ENCODE results near the gene LMBR1L.
A peak's percentile ranks its signal among the peaks of the same experiment; 100 is the strongest.

Gene LMBR1L

DNA sequence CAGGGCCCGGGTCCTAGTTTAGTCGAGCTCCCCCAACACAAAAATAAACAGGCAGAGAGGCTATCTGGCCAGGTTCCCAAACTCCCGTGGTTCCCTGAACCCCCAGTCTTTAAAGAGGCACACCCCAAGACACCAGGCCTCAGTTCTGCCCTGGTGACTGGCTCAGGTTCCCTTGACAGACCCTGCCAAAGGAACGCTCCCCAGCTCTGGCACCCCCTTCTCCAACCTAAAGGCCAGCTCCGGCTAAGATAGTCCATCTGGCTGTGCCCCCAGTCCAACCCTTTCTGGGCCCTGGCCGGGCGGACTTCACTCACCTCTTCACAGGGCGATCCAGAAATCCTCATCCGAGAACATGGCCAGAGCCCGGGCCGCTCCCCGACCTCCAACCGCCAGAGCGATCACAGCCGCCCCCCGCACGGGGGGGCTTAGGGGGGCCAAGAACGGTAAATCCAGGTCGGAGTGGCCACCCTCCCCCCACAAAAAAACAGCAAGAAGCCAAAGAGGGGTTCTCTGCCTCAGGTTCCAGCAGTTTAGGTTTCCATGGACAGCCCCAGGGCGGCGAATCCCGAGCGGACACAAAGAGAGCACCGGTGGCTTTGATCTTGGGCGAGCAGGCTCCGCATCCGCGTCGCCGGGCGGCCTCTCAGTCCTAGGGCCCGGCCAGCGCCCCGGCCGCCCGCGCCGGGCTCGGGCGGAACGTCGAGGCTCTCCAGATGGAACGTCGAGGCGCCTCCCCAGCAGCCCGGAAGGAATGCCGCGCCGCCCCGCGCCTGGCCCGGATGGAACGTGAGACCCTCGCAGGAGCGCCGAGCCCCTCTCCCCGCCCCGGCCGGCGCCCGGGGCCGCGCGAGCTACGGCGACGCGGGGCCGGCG, 51.1 kb downstream of the LMBR1L start:
- Mint-ChIP-seq H3K27me3 (no peaks in the 10 kb centered on the region), H3K36me3 (peaks cover 14 to 24% of the 10 kb centered on the region in 2 donors), H3K4me3 (peak overlapping the region; percentile 93 to 97), H3K27ac (peak overlapping the region; percentile 96), H3K4me1 (peaks cover 45 to 66% of the 10 kb centered on the region in 2 donors), H3K9me3 (no peaks in the 10 kb centered on the region)
- DNase-seq: no peak
- peak; percentile 15 to 17 for ATAC-seq (replicated peaks)

- Mint-ChIP-seq H3K9me3 (no peaks in the 10 kb centered on the region), H3K4me3 (peak overlapping the region; percentile 93 to 97), H3K4me1 (peaks cover 43 to 66% of the 10 kb centered on the region in 2 donors), H3K27ac (peak overlapping the region; percentile 96), H3K36me3 (peaks cover 17 to 26% of the 10 kb centered on the region in 2 donors), H3K27me3 (no peaks in the 10 kb centered on the region)
- ATAC-seq (replicated peaks) (no peak), DNase-seq (no peak)
These were observed 51.7 kb downstream of the LMBR1L start for GRCh38 chr12:49059045-49059298.

DNA sequence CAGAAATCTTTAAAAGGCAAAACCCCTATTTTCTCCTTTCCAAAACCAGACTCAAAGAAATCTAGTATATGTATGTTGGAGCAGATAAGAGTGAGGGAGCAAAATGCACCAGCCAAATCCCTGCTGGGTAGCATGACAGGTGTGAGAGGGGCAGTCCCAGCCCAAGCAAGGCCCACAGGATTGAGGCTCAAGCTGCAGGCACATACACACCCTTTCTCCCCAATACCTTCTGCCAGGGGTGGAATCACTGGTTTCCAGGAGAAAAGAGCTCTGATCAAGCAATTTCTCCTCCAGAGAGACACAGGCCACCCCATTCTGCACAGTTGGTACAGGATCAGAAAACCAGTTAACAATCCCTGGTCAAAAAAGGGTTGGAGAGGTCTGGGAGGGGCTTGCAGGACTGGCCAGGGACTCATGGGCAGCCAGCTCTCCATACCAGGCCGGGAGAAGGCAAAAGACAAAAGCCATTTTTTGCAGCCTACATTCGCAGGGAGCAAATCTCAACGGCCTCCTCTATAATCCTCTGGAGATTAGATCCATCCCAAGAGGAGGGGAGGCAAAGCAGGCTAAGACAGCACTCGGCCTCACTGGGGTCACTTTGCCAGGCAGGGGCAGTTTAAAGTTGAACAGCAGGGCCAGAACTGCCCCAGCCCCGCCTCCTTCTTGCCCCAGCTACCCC, 52.1 kb downstream of the LMBR1L start:
- Mint-ChIP-seq H3K9me3 (no peaks in the 10 kb centered on the region), H3K4me1 (peaks cover 41 to 62% of the 10 kb centered on the region in 2 donors), H3K27me3 (no peaks in the 10 kb centered on the region), H3K27ac (peak overlapping the region; percentile 96), H3K4me3 (peak overlapping the region; percentile 93 to 97), H3K36me3 (peaks cover 18 to 26% of the 10 kb centered on the region in 2 donors)
- no peak for ATAC-seq (replicated peaks)
- DNase-seq: no peak

- no peaks in the 10 kb centered on the region for H3K9me3 Mint-ChIP-seq
- peak overlapping the region; percentile 47 for H3K27ac Mint-ChIP-seq
- H3K36me3 Mint-ChIP-seq: peaks cover 19 to 30% of the 10 kb centered on the region in 2 donors
- DNase-seq (no peak), ATAC-seq (replicated peaks) (no peak)
- H3K4me1 Mint-ChIP-seq: peaks cover 44 to 60% of the 10 kb centered on the region in 2 donors
- no peaks in the 10 kb centered on the region for H3K27me3 Mint-ChIP-seq
- H3K4me3 Mint-ChIP-seq: peak overlapping the region; percentile 93 to 97
These were observed 52.8 kb downstream of the LMBR1L start for GRCh38 chr12:49057888-49058287.

- peak overlapping the region; percentile 93 to 97 for H3K4me3 Mint-ChIP-seq
- peak; percentile 79 to 84 for ATAC-seq (replicated peaks)
- H3K27ac Mint-ChIP-seq: peak overlapping the region; percentile 63
- no peaks in the 10 kb centered on the region for H3K27me3 Mint-ChIP-seq
- H3K9me3 Mint-ChIP-seq: no peaks in the 10 kb centered on the region
- H3K4me1 Mint-ChIP-seq: peaks cover 47 to 69% of the 10 kb centered on the region in 2 donors
- H3K36me3 Mint-ChIP-seq: peaks cover 35 to 46% of the 10 kb centered on the region in 2 donors
- peak; percentile 43 for DNase-seq
These were observed 54.5 kb downstream of the LMBR1L start for GRCh38 chr12:49055978-49056754.

DNA sequence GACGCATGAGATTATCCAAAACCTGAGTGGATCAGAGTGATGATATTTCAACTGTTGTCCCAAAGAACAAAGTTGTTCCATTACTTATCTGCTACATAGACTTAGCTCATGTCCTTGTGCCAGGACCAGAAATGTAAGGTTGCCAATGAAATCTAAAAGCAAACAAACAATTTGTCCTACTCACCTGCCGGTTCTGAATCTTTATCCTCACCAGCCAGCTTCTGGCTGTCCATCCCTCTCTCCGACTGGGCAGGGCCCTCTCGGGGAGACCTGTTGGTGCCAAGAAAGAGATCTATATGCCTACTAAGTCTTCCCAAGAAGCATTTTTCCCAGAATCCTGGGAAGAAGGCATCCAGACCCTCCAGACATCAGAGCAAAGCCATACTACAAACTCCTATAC, 55.6 kb downstream of the LMBR1L start:
- ATAC-seq (replicated peaks) (no peak), DNase-seq (no peak)
- H3K27me3 Mint-ChIP-seq: no peaks in the 10 kb centered on the region
- peaks cover 44 to 55% of the 10 kb centered on the region in 2 donors for H3K36me3 Mint-ChIP-seq
- H3K27ac Mint-ChIP-seq: no peak overlapping the region
- H3K9me3 Mint-ChIP-seq: no peaks in the 10 kb centered on the region
- peak overlapping the region in 1 of 2 donors; percentile 97 for H3K4me3 Mint-ChIP-seq
- peaks cover 50 to 72% of the 10 kb centered on the region in 2 donors for H3K4me1 Mint-ChIP-seq

DNA sequence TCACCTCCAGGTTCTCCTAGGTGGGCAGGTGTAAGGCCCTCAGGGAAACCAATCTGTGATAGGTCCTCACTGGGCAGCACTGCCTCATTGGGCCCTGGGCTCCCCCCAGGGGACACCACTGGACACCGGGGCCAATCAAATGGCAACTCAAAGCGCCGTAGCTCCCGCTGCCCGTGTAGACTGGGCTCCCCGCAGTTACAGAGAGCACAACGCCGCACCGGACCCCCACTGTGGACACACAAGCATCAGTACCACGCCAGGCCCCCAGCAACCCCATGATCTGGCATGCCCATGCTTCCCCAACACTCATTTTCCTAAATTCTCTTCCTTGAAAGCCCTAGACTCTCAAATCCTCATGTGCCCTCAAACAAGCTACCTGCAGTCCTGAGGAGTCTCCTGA, 56.1 kb downstream of the LMBR1L start:
- DNase-seq: no peak
- no peaks in the 10 kb centered on the region for H3K9me3 Mint-ChIP-seq
- H3K36me3 Mint-ChIP-seq: peaks cover 48 to 61% of the 10 kb centered on the region in 2 donors
- H3K4me3 Mint-ChIP-seq: no peak overlapping the region
- peaks cover 50 to 73% of the 10 kb centered on the region in 2 donors for H3K4me1 Mint-ChIP-seq
- no peak for ATAC-seq (replicated peaks)
- no peak overlapping the region for H3K27ac Mint-ChIP-seq
- H3K27me3 Mint-ChIP-seq: no peaks in the 10 kb centered on the region

DNA sequence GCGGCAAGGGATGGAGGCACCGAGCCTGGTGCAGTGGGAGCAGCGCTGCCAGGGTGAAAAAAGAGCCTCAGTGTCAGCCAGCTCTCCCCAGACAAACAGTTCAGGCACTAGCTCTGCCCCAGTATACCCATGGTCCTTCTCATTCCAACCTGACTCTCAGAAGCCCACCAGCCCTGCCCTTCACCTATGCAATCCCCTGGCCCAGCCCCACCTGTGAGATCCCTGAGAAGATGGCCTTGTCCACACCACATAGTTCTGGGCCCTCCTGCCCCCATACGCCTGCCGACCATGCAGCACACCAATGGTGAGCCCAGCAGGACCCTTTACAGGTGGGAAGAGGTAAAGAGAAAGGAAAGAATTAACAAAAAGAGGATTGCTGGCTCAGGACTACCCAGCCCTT, 56.6 kb downstream of the LMBR1L start:
- Mint-ChIP-seq H3K4me1 (peaks cover 49 to 69% of the 10 kb centered on the region in 2 donors), H3K4me3 (no peak overlapping the region), H3K36me3 (peaks cover 48 to 64% of the 10 kb centered on the region in 2 donors), H3K27me3 (no peaks in the 10 kb centered on the region), H3K9me3 (no peaks in the 10 kb centered on the region), H3K27ac (no peak overlapping the region)
- ATAC-seq (replicated peaks) (no peak), DNase-seq (no peak)

DNA sequence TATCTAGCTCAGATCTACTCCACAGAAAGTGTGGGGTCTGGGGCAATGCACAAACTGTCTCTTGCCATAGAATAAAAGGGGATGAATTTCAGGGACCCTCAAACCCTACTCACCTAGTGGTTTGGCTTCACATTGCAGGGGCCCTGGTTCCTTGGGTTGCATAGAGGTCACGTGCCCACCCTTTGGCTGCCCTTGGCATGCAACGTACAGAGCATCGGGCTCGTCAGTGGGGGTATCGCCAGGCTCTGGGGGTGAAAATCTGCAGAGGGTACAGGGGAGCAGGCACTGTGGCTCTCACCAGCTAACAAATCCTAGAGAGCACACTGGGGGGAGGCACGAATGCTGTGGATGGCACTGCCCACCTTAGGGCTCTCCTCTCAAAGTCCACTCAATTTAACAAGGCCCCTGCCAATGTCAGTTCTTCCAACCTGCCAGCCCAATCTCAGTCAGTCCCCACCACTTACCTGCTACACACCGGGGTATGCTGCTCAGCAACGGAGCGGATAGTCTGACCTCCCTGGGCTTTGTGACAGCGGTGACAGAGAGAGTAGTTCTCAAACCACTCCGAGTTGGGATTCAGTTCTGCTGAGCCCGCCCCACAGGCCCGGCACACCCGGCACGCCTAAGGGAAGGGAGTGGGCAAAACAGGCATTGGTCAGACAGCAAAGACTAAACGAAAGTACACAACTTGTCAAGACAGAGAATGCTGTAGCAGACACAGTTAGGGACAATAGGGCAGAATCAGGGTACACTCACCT, 58.0 kb downstream of the LMBR1L start:
- Mint-ChIP-seq H3K36me3 (peaks cover 60 to 75% of the 10 kb centered on the region in 2 donors), H3K9me3 (no peaks in the 10 kb centered on the region), H3K27me3 (no peaks in the 10 kb centered on the region), H3K27ac (no peak overlapping the region), H3K4me3 (no peak overlapping the region), H3K4me1 (peaks cover 39 to 54% of the 10 kb centered on the region in 2 donors)
- no peak for ATAC-seq (replicated peaks)
- DNase-seq: no peak

DNA sequence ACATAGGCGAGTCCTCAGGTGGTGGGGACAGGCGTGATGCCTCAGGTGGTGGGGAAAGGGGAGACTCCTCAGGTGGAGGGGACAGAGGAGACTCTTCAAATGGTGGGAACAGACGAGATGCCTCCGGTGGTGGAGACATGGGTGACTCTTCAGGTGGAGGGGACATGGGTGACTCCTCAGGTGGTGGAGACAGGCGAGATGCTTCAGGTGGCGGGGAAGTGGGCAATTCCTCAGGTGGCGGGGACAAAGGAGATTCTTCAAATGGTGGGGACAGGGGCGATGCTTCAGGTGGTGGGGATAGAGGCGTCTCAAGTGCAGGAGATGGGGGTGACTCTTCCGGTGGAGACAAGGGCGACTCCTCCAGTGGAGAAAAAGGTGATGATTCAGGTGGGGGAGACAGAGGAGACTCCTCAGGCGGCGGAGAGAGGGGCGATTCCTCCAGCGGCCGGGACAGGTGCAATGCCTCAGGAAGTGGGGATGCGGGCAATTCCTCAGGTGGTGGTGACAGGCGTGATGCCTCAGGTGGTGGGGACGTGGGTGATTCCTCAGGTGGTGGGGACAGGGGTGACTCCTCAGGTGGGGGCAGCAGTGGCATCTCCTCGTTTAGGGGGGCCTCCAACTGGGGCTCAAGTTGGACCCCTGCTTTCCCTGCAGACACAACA, 58.7 kb downstream of the LMBR1L start:
- Mint-ChIP-seq H3K4me3 (no peak overlapping the region), H3K9me3 (no peaks in the 10 kb centered on the region), H3K27ac (no peak overlapping the region), H3K4me1 (peaks cover 32 to 47% of the 10 kb centered on the region in 2 donors), H3K27me3 (no peaks in the 10 kb centered on the region), H3K36me3 (peaks cover 63 to 77% of the 10 kb centered on the region in 2 donors)
- no peak for ATAC-seq (replicated peaks)
- DNase-seq: no peak

GRCh38 chr12:49051373-49051764, 59.3 kb downstream of the LMBR1L start:
- Mint-ChIP-seq H3K36me3 (peaks cover 69 to 82% of the 10 kb centered on the region in 2 donors), H3K27me3 (no peaks in the 10 kb centered on the region), H3K27ac (no peak overlapping the region), H3K4me3 (no peak overlapping the region), H3K4me1 (peaks cover 26 to 42% of the 10 kb centered on the region in 2 donors), H3K9me3 (no peaks in the 10 kb centered on the region)
- DNase-seq (no peak), ATAC-seq (replicated peaks) (no peak)

GRCh38 chr12:49050507-49051372, 59.9 kb downstream of the LMBR1L start:
- Mint-ChIP-seq H3K4me1 (peaks cover 20 to 35% of the 10 kb centered on the region in 2 donors), H3K9me3 (no peaks in the 10 kb centered on the region), H3K36me3 (peaks cover 73 to 86% of the 10 kb centered on the region in 2 donors), H3K27ac (peak overlapping the region; percentile 51), H3K27me3 (no peaks in the 10 kb centered on the region), H3K4me3 (no peak overlapping the region)
- ATAC-seq (replicated peaks) (no peak), DNase-seq (no peak)

All from stimulated activated naive B cell treated with anti-CD40 and anti-IgM and Interleukin-4, amounts not matched to agents 10 μg/mL and 1 μg/mL and 100 μg/mL, for 72 hours (primary cell).